ENCODE results near the gene RPTOR.

Gene RPTOR

DNA sequence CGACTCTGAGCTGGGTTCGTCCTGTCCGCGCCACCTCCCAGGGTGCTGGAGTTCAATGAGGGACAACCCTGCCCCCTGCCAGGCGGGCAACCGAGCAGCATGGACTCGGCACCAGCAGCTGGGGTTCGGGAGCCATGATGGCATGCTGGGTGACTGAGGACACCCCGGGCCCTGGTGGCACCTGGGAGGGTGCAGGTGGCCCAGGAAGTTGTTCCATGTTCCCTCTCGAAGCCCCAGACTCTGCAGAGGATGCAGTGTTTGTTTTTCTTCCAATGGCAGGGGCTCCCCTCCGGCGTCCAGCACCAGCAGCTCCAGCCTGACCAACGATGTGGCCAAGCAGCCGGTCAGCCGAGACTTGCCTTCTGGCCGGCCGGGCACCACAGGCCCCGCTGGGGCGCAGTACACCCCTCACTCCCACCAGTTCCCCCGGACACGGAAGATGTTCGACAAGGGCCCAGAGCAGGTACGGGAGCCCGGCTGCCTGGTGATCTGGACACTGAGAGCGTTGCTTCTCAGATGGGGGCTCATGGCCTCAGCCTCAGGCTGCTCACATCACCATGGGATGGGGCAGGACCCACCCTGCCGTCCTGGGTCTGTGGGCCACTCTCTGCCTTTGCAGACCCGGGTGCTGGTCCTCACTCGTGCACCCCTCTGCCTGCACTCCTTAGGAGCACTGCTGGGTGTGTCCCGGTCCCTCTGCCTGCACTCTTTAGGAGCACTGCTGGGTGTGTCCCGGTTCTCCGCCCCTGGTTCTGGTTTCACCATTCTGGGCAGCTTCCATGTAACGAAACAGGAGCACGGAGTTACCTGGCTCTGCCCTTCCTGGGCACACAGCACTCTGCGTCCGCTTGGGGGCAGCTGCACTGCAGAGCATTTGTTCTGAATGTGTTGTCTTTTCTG, 378.8 kb downstream of the RPTOR start:
- no peak overlapping the region for H3K4me3 ChIP-seq (ENCODE audit: low read depth, low read length)
- no peak for DNase-seq (ENCODE audit: low read depth, low spot score)
- CTCF ChIA-PET, result no interaction called here
- POLR2A ChIA-PET, result no interaction called here
- TF ChIP-seq, protein P1, sequence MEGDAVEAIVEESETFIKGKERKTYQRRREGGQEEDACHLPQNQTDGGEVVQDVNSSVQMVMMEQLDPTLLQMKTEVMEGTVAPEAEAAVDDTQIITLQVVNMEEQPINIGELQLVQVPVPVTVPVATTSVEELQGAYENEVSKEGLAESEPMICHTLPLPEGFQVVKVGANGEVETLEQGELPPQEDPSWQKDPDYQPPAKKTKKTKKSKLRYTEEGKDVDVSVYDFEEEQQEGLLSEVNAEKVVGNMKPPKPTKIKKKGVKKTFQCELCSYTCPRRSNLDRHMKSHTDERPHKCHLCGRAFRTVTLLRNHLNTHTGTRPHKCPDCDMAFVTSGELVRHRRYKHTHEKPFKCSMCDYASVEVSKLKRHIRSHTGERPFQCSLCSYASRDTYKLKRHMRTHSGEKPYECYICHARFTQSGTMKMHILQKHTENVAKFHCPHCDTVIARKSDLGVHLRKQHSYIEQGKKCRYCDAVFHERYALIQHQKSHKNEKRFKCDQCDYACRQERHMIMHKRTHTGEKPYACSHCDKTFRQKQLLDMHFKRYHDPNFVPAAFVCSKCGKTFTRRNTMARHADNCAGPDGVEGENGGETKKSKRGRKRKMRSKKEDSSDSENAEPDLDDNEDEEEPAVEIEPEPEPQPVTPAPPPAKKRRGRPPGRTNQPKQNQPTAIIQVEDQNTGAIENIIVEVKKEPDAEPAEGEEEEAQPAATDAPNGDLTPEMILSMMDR (IDR thresholded peaks at IDR 0.05; ENCODE audit: insufficient read depth, low read length, missing control alignments), result no peak

DNA sequence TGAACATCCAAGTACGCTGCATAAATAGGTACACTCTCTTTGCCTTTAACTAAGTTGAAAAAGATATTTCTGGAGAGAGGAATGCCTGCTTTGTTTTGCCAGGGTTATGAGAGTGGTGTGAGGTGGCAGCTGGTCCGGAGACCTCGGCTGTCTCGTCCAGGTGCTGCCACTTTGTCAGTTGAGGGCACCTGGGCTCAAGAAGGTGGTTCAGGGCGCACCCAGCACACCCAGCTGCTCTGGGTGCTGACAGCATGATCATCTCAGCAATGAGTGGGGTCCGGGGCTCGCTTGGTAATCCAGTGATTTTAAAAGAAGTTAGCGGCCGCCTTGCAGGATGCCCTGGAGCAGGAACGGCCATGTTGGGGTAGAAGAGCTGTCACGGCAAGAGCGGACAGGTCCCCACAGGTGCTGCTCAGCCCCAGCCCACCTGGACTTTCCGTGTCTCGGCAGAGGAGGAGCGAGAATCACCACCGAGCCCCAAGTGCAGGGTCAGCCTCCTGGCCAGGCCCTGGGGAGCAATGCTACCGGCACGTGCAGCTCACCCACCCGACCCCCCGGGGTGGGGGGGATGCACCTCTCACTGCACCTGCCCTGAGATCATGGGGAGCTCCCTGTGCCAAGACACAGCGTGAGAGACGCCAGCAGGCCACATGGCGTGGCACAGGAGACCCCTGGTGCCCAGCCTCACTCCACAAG, 379.6 kb downstream of the RPTOR start:
- ChIA-PET CTCF (no interaction called here), POLR2A (no interaction called here)
- no peak for DNase-seq (ENCODE audit: low read depth, low spot score)
- H3K4me3 ChIP-seq (ENCODE audit: low read depth, low read length), result no peak overlapping the region
- TF ChIP-seq, protein P1 (IDR thresholded peaks at IDR 0.05; ENCODE audit: insufficient read depth, low read length, missing control alignments), result no peak

DNA sequence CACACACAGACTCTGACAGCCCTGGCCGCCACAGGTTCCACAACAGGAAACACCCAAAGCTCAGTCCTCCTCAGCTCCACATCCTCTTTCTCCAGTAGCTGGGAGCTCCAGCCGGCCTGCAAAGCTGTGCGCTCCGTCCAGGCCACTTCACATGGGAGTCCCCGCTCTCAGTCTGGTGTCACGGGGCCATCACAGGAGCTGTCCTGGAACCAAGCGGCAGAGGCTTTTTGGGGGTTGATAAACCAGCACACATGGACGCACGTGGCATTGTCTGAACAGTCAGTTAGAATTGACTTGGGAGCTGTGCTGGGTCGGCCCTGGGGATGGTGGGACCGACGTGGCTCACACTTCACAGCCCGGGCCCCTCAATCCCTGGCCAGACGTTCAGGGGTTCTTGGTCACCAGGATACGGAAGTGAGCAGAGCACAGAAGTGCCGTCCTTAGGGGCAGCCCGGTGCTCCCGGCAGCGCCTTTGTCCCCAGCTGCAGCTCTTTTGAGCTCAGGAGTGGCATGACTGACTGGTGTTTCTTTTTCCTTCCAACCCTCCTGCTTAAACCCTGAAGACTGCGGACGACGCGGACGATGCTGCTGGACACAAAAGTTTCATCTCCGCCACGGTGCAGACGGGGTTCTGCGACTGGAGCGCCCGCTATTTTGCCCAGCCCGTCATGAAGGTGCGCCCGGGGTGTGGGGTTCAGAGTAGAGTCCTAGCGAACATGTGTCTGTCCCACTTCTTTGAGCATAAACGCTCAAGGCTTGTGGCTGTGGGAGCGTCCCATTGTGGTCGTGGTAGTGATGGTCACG, 380.4 kb downstream of the RPTOR start:
- H3K4me3 ChIP-seq (ENCODE audit: low read depth, low read length), result no peak overlapping the region
- POLR2A ChIA-PET, result no interaction called here
- TF ChIP-seq, protein P1 (IDR thresholded peaks at IDR 0.05; ENCODE audit: insufficient read depth, low read length, missing control alignments), result no peak
- DNase-seq (ENCODE audit: low read depth, low spot score), result no peak
- CTCF ChIA-PET, result no interaction called here

DNA sequence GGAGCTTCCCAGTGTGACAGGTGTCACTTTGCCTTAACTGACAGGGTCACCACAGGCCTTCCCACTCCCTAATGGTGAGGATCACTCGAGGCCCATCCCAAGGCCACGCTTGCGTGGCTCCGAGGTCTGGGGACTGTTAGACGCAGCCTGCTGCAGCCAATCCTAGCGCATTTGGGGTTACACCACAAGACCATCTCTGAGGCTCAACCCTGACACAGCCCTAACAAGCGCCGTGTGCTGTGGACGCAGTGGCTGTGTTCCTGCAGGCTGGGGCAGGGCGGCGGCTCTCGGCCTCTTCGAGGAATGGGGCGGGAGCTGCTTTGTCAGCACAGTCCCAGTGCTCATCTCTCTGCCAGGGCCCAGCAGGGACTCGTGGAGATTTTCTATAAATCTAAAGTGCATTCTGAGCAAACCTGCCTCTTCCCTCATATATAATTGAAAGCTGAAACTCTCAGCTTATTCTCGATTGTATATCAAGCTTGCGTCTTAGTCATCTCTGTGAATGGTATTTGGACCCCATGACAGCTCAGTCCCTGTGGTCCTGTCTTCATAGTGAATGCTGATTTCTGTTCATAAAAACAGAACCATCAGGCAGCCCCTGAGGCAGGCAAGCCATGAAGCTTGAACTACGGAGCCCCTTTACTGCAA, 381.2 kb downstream of the RPTOR start:
- DNase-seq (ENCODE audit: low read depth, low spot score), result no peak
- H3K4me3 ChIP-seq (ENCODE audit: low read depth, low read length), result no peak overlapping the region
- TF ChIP-seq, protein P1 (IDR thresholded peaks at IDR 0.05; ENCODE audit: insufficient read depth, low read length, missing control alignments), result no peak
- ChIA-PET POLR2A (no interaction called here), CTCF (interaction anchor here (1.1 to 1.4 kb wide), 2 partner anchors 44 to 499 kb away, joined by 4 to 5 read pairs; no protein-coding TSS in a partner anchor)

DNA sequence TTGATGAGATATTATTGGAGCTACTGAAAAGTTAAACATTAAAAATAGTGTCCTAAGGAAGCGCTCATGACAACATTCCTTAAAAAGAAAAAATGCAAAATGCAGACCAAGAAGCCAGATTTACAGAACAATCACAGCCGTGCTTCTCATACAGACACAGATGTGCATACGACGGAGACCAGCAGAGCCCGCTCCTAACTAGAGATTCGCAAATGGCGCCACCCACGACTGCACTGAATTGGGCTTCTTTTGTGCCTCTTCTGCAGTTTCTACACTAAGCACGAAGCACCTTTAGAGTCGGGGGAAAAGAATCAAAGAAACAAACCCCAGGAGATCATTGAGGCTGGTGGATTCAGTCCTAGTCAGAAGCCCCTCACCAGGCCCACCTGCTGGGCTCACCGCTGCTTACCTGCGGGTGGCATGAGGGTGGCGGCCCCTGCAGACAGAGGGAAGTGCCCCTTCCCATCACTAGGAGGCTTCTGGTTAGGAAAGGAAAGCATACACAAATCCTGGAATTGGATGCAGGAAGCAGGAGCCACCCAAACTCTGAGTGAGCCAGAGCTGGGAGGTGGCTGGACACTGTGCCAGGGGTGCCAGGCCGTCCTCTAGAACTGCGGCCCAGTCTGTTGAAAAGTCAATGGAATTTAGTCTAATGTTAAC, 382.1 kb downstream of the RPTOR start:
- POLR2A ChIA-PET, result no interaction called here
- TF ChIP-seq, protein P1 (IDR thresholded peaks at IDR 0.05; ENCODE audit: insufficient read depth, low read length, missing control alignments), result no peak
- DNase-seq (ENCODE audit: low read depth, low spot score), result no peak
- CTCF ChIA-PET, result interaction anchor here (1.1 to 1.4 kb wide), 2 partner anchors 44 to 500 kb away, joined by 4 to 5 read pairs; no protein-coding TSS in a partner anchor
- H3K4me3 ChIP-seq (ENCODE audit: low read depth, low read length), result no peak overlapping the region
